ENCODE data around the gene GRIK2.

Gene GRIK2

GRCh38 chr6:102114402-102114801 lies 720.9 kb downstream of the GRIK2 start:
- H3K4me3 ChIP-seq (replicated peaks; ENCODE audit: low read depth, low read length), result no peak overlapping the region
- TF ChIP-seq, protein P1, sequence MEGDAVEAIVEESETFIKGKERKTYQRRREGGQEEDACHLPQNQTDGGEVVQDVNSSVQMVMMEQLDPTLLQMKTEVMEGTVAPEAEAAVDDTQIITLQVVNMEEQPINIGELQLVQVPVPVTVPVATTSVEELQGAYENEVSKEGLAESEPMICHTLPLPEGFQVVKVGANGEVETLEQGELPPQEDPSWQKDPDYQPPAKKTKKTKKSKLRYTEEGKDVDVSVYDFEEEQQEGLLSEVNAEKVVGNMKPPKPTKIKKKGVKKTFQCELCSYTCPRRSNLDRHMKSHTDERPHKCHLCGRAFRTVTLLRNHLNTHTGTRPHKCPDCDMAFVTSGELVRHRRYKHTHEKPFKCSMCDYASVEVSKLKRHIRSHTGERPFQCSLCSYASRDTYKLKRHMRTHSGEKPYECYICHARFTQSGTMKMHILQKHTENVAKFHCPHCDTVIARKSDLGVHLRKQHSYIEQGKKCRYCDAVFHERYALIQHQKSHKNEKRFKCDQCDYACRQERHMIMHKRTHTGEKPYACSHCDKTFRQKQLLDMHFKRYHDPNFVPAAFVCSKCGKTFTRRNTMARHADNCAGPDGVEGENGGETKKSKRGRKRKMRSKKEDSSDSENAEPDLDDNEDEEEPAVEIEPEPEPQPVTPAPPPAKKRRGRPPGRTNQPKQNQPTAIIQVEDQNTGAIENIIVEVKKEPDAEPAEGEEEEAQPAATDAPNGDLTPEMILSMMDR (IDR thresholded peaks at IDR 0.05; ENCODE audit: low read length, missing control alignments), result no peak
- DNase-seq (ENCODE audit: low read depth), result no peak

DNA sequence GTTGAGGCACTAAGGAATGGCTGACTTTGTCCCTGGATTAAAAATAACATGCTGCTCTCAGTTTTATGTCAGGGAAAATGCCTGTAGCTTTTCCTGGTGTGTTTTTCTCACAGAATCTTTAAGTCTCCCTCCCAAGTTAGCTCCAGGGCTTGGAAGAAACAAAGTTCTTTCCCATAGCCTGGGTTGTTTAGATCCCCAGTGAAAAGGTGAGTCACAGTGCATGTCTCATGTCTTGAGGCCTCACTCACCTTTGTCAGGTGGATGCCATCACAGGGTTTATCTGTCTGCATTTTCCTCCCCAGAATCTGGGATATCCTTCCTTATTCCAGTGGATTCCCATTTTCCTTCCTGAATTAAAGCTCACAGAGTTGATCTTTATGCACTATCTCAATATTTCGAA lies 722.4 kb downstream of the GRIK2 start:
- DNase-seq (ENCODE audit: low read depth), result no peak
- no peak overlapping the region for H3K4me3 ChIP-seq (replicated peaks; ENCODE audit: low read depth, low read length)
- TF ChIP-seq, protein P1 (IDR thresholded peaks at IDR 0.05; ENCODE audit: low read length, missing control alignments), result no peak

- TF ChIP-seq, protein P1 (IDR thresholded peaks at IDR 0.05; ENCODE audit: low read length, missing control alignments), result no peak
- DNase-seq (ENCODE audit: low read depth), result no peak
- H3K4me3 ChIP-seq (replicated peaks; ENCODE audit: low read depth, low read length), result no peak overlapping the region
Measured at GRCh38 chr6:102118034-102118433, 724.5 kb downstream of the GRIK2 start.

All from fibroblast of pulmonary artery (primary cell).